Thymus (tissue), 11 donors: ENCODE results near the gene CCDC93. TPM values are rescaled to one million over a fixed set of nuclear protein-coding genes. Genes with fewer than 3 reads are reported as not detected.
A peak's percentile ranks its signal among the peaks of the same experiment; 100 is the strongest.
"Not testable (repeated sequence)": the region's sequence is repeated elsewhere in the genome, so short reads cannot be mapped to it uniquely, and the experiment has no call there.

Experiments used
- DNase-seq, 9 donors: peaks; one replicate each; pipeline ENCODE4 v3.0.0-alpha.2; 2013; ENCODE audit warnings: low spot score in 9 of 9, low read depth in 6 of 9, missing footprints in 1 of 9
- H3K27ac ChIP-seq, 2 donors: one replicate each; pipeline ENCODE4 v1.5.1; 2013; ENCODE audit warnings: control low read depth in 1 of 2, low read depth in 1 of 2, low read length in 1 of 2, mild to moderate bottlenecking in 1 of 2, moderate library complexity in 1 of 2
- H3K27me3 ChIP-seq, 2 donors: one replicate each; pipeline ENCODE4 v1.5.1; 2013; ENCODE audit warnings: low read length in 1 of 2; ENCODE audit not compliant: control insufficient read depth in 2 of 2, insufficient read depth in 1 of 2
- H3K36me3 ChIP-seq, 2 donors: one replicate each; pipeline ENCODE4 v1.5.1; 2013; ENCODE audit warnings: low read length in 1 of 2, mild to moderate bottlenecking in 1 of 2, moderate library complexity in 1 of 2; ENCODE audit not compliant: control insufficient read depth in 2 of 2, insufficient read depth in 2 of 2
- H3K4me1 ChIP-seq, 2 donors: one replicate each; pipeline ENCODE4 v1.5.1; 2013; ENCODE audit warnings: low read length in 2 of 2; ENCODE audit not compliant: control insufficient read depth in 2 of 2, insufficient read depth in 2 of 2
- H3K4me3 ChIP-seq, 2 donors: one replicate each; pipeline ENCODE4 v1.5.1; 2013; ENCODE audit warnings: low read length in 2 of 2, control low read depth in 1 of 2, mild to moderate bottlenecking in 1 of 2
- H3K9me3 ChIP-seq, 2 donors: one replicate each; pipeline ENCODE4 v1.5.1; 2013; ENCODE audit warnings: low read length in 1 of 2, mild to moderate bottlenecking in 1 of 2; ENCODE audit not compliant: control insufficient read depth in 2 of 2, insufficient read depth in 1 of 2
- WGBS: extraction: QIAGEN DNeasy Blood & Tissue Kit; methylation state at CpG from one replicate; pipeline ENCODE4 v1.1.7; 2013; 5-methylcytosine and 5-hydroxymethylcytosine counted together
- polyA plus RNA-seq: library from polyadenylated mRNA; stranded (reverse); fragments of 200-250 nt; gene quantifications from one replicate; pipeline ENCODE4 v1.2.3, GENCODE V29; 2013
- total RNA-seq: library from RNA; stranded (reverse); fragments of 120-200 nt; gene quantifications from one replicate; pipeline ENCODE4 v1.2.4, GENCODE V29; 2013
- donor health status: healthy.

Gene CCDC93
- total and polyA plus RNA-seq, 2 donors, result 10.7 to 13.5 TPM

DNA sequence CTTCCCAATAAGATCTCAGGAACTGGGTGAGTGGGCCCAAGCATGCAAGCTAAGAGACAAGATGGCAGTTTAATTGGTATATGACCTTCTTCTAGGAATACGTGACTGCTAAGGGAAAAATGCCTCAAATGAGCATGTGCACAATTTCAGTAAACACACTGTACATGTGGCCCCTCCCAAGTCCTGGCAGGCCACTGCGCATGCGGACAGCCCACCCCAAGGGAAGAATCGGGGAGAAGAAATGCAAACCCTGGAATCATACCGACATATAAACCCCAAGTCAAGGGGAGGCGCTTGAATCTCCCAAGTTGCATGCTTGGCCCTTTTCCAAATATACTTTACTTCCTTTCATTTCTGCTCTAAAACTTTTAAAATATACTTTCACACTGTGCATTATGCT, 15.2 kb upstream of the CCDC93 start:
- Histone ChIP-seq H3K9me3 (no peaks in the 10 kb centered on the region), H3K4me1 (no peaks in the 10 kb centered on the region), H3K27ac (no peak overlapping the region), H3K27me3 (peaks cover 0 to 3% of the 10 kb centered on the region in 2 donors), H3K4me3 (no peak overlapping the region), H3K36me3 (no peaks in the 10 kb centered on the region)
- 91% methylated on average over 6 of the region's 6 CpGs for WGBS
- DNase-seq, result no peak

DNA sequence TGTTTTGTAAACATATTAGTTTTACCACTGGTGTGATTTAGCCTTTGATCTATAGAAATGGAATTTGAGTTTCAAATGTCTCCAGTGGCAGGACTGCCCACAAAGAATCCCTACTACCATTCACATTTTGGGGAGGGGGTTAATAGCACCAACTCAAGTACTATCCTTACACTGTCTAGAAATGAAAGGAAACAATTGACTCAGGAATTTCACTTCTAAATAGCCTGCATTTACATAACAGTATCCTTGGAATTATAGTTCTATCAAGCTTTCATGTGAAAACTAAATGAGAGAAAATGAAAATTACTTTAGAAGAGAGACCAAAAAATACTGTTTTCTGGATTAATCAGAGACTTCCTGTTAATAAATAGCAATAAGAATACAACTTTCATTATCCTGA, 7.5 kb upstream of the CCDC93 start:
- no peaks in the 10 kb centered on the region for H3K36me3 ChIP-seq
- no peaks in the 10 kb centered on the region for H3K9me3 ChIP-seq
- DNase-seq, result no peak
- peaks cover 0 to 15% of the 10 kb centered on the region in 2 donors for H3K27me3 ChIP-seq
- no peak overlapping the region for H3K4me3 ChIP-seq
- H3K27ac ChIP-seq, result no peak overlapping the region
- H3K4me1 ChIP-seq, result no peaks in the 10 kb centered on the region

DNA sequence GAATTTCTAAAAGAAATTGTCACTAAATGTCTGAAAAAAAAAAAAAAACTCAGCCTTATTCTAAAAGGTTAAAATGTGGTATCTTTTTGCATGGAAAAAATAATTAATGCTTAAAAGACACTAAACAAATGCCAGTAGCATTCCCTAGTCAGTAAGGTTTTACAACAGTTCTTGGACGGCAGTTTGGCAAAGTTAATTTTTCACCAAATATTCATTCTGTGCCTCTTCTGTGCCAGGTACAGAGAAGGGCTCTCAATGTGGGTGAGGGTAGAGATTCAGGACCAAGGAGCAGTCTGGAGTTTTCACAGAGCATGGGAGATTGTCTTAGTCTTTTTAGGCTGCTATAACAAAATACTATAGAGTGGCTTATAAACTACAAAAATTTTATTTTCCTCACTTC, 6.0 kb upstream of the CCDC93 start:
- WGBS, result 97% methylated on average over 1 of the region's 1 CpG

DNA sequence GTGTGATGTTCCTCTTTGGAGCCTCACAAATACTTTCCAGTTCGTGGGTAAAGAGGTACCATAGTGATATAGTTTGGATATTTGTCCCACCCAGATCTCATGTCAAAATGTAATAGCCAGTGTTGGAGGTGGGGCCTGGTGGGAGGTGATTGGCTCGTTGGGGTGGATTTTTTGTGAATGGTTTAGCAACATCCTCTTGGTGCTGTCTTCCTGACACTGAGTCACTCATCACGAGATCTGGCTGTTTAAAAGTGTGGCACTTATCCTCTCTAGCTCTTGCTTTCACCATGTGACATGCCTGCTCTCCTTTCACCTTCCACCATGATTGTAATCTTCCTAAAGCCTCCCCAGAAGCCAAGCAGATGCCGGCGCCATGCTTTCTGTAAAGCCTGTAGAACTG, 3.0 kb upstream of the CCDC93 start:
- H3K9me3 ChIP-seq, result no peaks in the 10 kb centered on the region
- DNase-seq, result no peak
- H3K4me1 ChIP-seq, result peaks cover 12 to 14% of the 10 kb centered on the region in 2 donors
- H3K36me3 ChIP-seq, result no peaks in the 10 kb centered on the region
- WGBS, result 88% methylated on average over 5 of the region's 5 CpGs
- no peak overlapping the region for H3K4me3 ChIP-seq
- H3K27me3 ChIP-seq, result peaks cover 0 to 31% of the 10 kb centered on the region in 2 donors
- no peak overlapping the region for H3K27ac ChIP-seq

More for the DNA sequence above, 6.0 kb upstream of the CCDC93 start:
- Histone ChIP-seq H3K36me3 (no peaks in the 10 kb centered on the region), H3K4me3 (no peak overlapping the region), H3K4me1 (peaks cover 2% of the 10 kb centered on the region in 2 donors), H3K27me3 (peaks cover 0 to 26% of the 10 kb centered on the region in 2 donors), H3K9me3 (no peaks in the 10 kb centered on the region), H3K27ac (no peak overlapping the region)
- DNase-seq, result no peak

DNA sequence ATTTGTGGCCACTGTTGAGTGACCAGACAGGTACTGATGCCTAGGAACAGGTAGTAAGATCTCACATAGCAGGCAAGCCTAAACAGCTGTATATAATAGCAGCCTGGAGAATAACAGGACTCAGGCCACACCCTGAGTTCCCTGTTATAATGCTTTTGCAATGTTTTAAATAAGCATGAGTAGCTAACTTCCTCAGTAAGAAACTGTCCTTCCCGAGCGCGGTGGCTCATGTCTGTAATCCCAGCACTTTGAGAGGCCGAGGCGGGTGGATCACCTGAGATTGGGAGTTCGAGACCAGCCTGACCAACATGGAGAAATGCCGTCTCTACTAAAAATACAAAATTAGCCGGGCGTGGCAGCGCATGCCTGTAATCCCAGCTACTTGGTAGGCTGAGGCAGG, 1.9 kb upstream of the CCDC93 start:
- not testable (repeated sequence) for H3K4me3 ChIP-seq, H3K27ac ChIP-seq, DNase-seq, H3K9me3 ChIP-seq, H3K36me3 ChIP-seq
- H3K4me1 ChIP-seq, result peaks cover 12 to 14% of the 10 kb centered on the region in 2 donors
- WGBS, result 86% methylated on average over 10 of the region's 10 CpGs
- peaks cover 0 to 29% of the 10 kb centered on the region in 2 donors for H3K27me3 ChIP-seq

DNA sequence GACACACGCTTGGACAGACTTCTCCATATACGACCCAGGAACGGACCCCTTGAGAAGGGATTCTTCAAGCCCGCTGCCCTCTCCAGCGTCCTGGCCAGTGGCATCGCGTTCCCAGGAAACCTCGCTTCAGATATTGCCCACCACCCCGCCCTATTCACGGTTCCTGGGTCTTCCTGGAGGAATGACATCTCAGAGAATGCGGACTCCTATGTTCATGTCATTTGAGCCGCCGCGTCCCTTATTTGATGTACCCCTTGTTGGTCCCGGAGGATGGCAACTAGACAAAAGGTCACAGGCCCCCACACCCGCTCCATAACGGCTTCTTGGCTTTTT, 588 bp upstream of the CCDC93 start:
- H3K27ac ChIP-seq, result no peak overlapping the region
- 1% methylated on average over 17 of the region's 17 CpGs for WGBS
- no peaks in the 10 kb centered on the region for H3K36me3 ChIP-seq
- H3K9me3 ChIP-seq, result no peaks in the 10 kb centered on the region
- peak in 1 of 9 donors; percentile 2 for DNase-seq
- H3K4me3 ChIP-seq, result peak overlapping the region; percentile 90 to 93
- H3K4me1 ChIP-seq, result peaks cover 12 to 14% of the 10 kb centered on the region in 2 donors
- peaks cover 0 to 29% of the 10 kb centered on the region in 2 donors for H3K27me3 ChIP-seq

DNA sequence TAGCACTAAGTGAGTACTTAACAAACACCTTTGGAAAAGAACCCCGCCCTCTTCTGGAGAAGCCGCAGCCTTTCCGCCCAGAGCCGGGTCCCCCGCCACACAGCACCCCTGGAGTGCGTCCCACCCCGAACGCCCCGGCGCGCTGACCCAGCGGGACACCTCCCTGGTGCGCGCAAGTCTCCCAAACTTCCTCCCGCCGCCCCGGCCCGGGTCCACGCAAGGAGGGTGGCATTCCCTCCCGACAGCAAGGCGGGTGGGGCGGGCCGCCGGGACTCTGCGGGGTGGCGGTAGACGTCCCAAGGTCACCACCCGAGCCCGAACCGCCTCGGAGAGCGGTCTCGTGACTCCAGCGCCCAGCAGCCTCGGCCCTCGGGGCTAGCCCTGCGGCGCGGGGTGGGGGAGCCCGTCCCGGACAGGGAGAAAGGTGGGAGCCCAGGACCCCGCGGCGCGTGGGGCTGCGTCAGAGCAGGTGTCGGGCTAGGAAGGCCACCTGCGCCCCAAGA, 598 bp downstream of the CCDC93 start:
- Histone ChIP-seq H3K27me3 (peaks cover 0 to 23% of the 10 kb centered on the region in 2 donors), H3K4me1 (peaks cover 12 to 14% of the 10 kb centered on the region in 2 donors), H3K4me3 (peak overlapping the region; percentile 90 to 93), H3K9me3 (no peaks in the 10 kb centered on the region), H3K27ac (peak overlapping the region; percentile 67 to 74), H3K36me3 (peaks cover 0 to 4% of the 10 kb centered on the region in 2 donors)
- WGBS, result under 1% methylated on average over 48 of the region's 48 CpGs
- peak in 5 of 9 donors; percentile 12 to 46 (median 15) for DNase-seq

DNA sequence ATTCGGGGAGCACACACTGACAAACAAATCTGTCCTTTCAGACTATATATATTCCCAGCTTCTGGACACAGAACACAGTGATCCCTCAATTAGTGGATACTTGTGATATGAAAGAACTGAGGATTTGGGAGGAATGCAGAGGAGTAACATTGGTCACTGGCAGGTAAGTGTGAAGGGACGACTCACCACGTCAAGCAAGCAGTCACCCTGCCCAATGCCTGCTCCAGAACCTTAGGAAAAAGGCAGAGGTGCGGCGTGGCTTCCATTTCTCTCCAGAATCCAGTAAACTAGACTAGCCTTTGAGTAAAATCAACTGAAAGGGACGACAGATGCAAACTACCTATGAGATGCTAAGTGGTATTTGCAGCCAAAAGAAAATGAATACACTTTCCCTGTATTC, 1.1 kb downstream of the CCDC93 start:
- H3K4me3 ChIP-seq, result peak overlapping the region; percentile 90 to 93
- H3K9me3 ChIP-seq, result no peaks in the 10 kb centered on the region
- no peak for DNase-seq
- WGBS, result 62% methylated on average over 6 of the region's 6 CpGs
- no peak overlapping the region for H3K27ac ChIP-seq
- H3K36me3 ChIP-seq, result peaks cover 1 to 9% of the 10 kb centered on the region in 2 donors
- H3K4me1 ChIP-seq, result peaks cover 12 to 14% of the 10 kb centered on the region in 2 donors
- H3K27me3 ChIP-seq, result peaks cover 0 to 22% of the 10 kb centered on the region in 2 donors

DNA sequence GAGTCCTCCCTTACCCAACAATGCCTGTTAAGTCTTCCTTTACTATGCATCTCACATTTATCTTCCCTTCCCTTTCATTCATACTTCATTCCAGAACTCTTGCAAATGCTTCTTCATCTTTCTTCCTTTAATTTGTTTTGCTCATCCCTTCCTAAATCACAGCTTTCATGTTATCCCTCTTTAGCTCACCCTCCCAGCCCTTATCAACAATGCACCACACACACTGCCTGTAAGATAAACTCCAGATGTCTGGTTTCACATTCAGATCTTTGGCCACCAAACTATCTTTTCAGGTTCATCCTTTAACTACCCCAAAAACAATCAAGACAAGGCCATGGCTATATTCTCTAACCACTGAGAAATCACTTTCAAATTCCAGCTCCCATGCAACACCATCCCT, 3.4 kb downstream of the CCDC93 start:
- no peak for DNase-seq
- Histone ChIP-seq H3K27me3 (peaks cover 0 to 9% of the 10 kb centered on the region in 2 donors), H3K4me1 (peaks cover 12 to 14% of the 10 kb centered on the region in 2 donors), H3K27ac (no peak overlapping the region), H3K9me3 (no peaks in the 10 kb centered on the region), H3K36me3 (peaks cover 17 to 23% of the 10 kb centered on the region in 2 donors), H3K4me3 (no peak overlapping the region)
